Measurements from ENCODE around the gene GPR146.

Gene GPR146

DNA sequence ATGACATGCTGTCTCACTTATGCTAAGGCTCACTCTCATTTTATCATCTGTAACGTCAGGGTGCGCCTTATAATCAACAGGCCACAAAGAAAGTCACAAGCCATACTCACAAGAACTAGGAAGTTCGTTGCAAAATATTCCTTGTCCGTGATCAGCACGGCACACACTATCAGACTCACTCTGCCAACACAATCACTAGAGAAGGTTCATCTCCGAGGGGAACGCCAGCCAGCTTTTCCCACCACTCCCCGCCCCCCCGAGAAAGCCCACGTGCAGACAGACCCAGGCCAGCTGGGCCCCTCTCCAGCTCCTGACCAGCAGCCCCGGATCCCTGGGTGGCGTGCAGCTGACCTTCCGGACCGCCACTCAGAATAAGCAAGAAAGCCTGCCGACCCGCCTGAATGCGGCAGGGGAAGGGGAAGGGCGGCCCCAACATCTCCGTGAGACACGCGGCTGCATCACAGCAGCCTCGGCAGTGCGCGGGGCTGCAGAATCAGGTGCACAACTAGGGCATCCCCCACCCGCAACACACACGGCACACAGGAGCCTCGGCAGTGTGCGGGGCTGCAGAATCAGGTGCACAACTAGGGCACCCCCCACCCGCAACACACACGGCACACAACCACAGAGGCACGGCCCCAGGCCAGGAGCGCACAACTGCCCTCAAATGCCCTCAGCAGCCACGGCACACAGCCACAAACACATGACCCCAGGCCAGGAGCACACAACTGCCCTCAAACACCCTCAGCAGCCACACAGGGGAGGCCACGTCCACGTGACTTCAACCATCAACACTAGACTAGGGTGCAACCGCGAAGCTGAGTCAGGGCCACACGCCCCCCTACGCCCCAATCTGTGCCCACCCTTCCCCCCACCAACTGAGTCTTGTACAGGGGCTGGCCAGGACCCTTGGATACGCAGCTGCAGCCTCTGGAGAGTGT lies 2.5 kb upstream of the GPR146 start:
- no peak for TF ChIP-seq EZH2phosphoT487 (conservative IDR thresholded peaks at IDR 0.05; ENCODE audit: low read length)
- TF ChIP-seq, protein P1, sequence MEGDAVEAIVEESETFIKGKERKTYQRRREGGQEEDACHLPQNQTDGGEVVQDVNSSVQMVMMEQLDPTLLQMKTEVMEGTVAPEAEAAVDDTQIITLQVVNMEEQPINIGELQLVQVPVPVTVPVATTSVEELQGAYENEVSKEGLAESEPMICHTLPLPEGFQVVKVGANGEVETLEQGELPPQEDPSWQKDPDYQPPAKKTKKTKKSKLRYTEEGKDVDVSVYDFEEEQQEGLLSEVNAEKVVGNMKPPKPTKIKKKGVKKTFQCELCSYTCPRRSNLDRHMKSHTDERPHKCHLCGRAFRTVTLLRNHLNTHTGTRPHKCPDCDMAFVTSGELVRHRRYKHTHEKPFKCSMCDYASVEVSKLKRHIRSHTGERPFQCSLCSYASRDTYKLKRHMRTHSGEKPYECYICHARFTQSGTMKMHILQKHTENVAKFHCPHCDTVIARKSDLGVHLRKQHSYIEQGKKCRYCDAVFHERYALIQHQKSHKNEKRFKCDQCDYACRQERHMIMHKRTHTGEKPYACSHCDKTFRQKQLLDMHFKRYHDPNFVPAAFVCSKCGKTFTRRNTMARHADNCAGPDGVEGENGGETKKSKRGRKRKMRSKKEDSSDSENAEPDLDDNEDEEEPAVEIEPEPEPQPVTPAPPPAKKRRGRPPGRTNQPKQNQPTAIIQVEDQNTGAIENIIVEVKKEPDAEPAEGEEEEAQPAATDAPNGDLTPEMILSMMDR (IDR thresholded peaks at IDR 0.05; ENCODE audit: insufficient read depth, low read length, poor library complexity, severe bottlenecking): no peak
- no peak overlapping the region for H3K9ac ChIP-seq (ENCODE audit: low read length)
- no peak overlapping the region for H3K27ac ChIP-seq (ENCODE audit: low read depth, low read length)
- no peaks in the 10 kb centered on the region for H4K20me1 ChIP-seq (ENCODE audit: low read depth, low read length)
- H3K36me3 ChIP-seq (ENCODE audit: low read length): no peaks in the 10 kb centered on the region
- no peaks in the 10 kb centered on the region for H3K79me2 ChIP-seq (ENCODE audit: insufficient read depth, low read length)
- H3F3A ChIP-seq (ENCODE audit: insufficient read depth): no peaks in the 10 kb centered on the region
- no peaks in the 10 kb centered on the region for H3K9me2 ChIP-seq (replicated peaks; ENCODE audit: insufficient read depth, low read length)
- no peak overlapping the region for H3K4me3 ChIP-seq (ENCODE audit: insufficient read depth, low read length, poor library complexity, severe bottlenecking)
- H3K27me3 ChIP-seq (ENCODE audit: low read length): no peaks in the 10 kb centered on the region
- no peak overlapping the region for H3K4me2 ChIP-seq (ENCODE audit: low read depth, low read length, poor library complexity, severe bottlenecking)
- no peak overlapping the region for H2AFZ ChIP-seq (ENCODE audit: low read depth, low read length, severe bottlenecking)
- H3K9me3 ChIP-seq (ENCODE audit: insufficient read depth, low read length): no peaks in the 10 kb centered on the region

DNA sequence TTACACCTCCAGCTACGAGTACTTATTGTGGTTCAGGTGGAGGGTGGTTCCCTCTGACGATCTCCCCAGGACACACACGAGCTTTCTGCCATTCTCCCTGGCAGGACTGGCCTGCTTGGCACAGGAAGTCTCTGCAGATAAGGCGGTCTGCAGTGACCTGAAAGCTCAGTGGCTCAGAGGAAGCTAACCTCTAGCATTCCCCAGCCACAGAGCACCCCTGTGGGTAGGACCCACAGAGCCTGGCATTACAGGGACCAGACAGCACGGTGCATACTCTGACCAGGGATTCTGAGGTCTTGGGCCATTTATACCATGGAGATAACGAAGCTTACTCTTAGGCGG lies 1.9 kb upstream of the GPR146 start:
- H3K79me2 ChIP-seq (ENCODE audit: insufficient read depth, low read length): no peaks in the 10 kb centered on the region
- no peak for TF ChIP-seq EZH2phosphoT487 (conservative IDR thresholded peaks at IDR 0.05; ENCODE audit: low read length)
- TF ChIP-seq, protein P1 (IDR thresholded peaks at IDR 0.05; ENCODE audit: insufficient read depth, low read length, poor library complexity, severe bottlenecking): no peak
- no peak overlapping the region for H3K9ac ChIP-seq (ENCODE audit: low read length)
- no peaks in the 10 kb centered on the region for H3F3A ChIP-seq (ENCODE audit: insufficient read depth)
- H4K20me1 ChIP-seq (ENCODE audit: low read depth, low read length): no peaks in the 10 kb centered on the region
- no peaks in the 10 kb centered on the region for H3K9me3 ChIP-seq (ENCODE audit: insufficient read depth, low read length)
- H3K4me3 ChIP-seq (ENCODE audit: insufficient read depth, low read length, poor library complexity, severe bottlenecking): no peak overlapping the region
- no peak overlapping the region for H2AFZ ChIP-seq (ENCODE audit: low read depth, low read length, severe bottlenecking)
- H3K27me3 ChIP-seq (ENCODE audit: low read length): no peaks in the 10 kb centered on the region
- no peaks in the 10 kb centered on the region for H3K9me2 ChIP-seq (replicated peaks; ENCODE audit: insufficient read depth, low read length)
- no peaks in the 10 kb centered on the region for H3K36me3 ChIP-seq (ENCODE audit: low read length)
- no peak overlapping the region for H3K27ac ChIP-seq (ENCODE audit: low read depth, low read length)
- H3K4me2 ChIP-seq (ENCODE audit: low read depth, low read length, poor library complexity, severe bottlenecking): no peak overlapping the region

DNA sequence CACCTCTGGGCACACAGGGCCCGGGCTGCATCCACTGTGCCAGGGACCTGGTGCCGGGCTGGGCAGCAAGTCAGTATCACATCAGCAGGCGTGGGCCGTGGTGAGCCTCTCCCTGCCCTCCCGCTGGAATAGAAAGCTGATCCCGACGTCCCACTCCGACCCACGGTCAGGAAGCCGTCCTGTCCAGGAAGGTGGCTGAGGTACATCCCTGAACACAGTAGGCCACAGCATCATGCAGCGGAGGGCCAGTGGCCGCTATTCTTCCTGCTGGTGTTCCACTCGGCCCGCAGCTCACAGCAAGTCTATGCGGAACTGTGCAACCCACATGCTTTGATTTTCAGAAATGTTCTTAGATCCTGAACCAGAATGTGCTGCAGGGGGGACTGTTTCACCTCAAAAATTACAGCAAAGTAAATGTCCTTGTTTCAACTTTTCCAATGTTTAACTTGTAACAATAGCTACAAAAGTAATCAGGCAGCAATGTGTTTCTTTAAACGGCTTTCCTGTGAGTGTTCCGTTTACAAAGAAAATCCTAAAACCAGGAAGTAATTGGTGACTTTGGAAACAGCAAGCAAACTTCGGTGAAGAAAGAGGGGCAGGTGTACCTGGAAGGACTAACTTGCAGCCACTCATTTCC lies 676 bp upstream of the GPR146 start:
- H3K9me2 ChIP-seq (replicated peaks; ENCODE audit: insufficient read depth, low read length): no peaks in the 10 kb centered on the region
- no peaks in the 10 kb centered on the region for H3K79me2 ChIP-seq (ENCODE audit: insufficient read depth, low read length)
- no peak overlapping the region for H2AFZ ChIP-seq (ENCODE audit: low read depth, low read length, severe bottlenecking)
- peak overlapping the region; percentile 12; the same call in 1 of the 2 replicates for H3K9ac ChIP-seq (ENCODE audit: low read length)
- H3K27ac ChIP-seq (ENCODE audit: low read depth, low read length): no peak overlapping the region
- no peak overlapping the region for H3K4me3 ChIP-seq (ENCODE audit: insufficient read depth, low read length, poor library complexity, severe bottlenecking)
- H3K4me2 ChIP-seq (ENCODE audit: low read depth, low read length, poor library complexity, severe bottlenecking): peak overlapping the region; percentile 58
- H3K27me3 ChIP-seq (ENCODE audit: low read length): no peaks in the 10 kb centered on the region
- TF ChIP-seq, protein P1 (IDR thresholded peaks at IDR 0.05; ENCODE audit: insufficient read depth, low read length, poor library complexity, severe bottlenecking): no peak
- TF ChIP-seq EZH2phosphoT487 (conservative IDR thresholded peaks at IDR 0.05; ENCODE audit: low read length): no peak
- no peaks in the 10 kb centered on the region for H3K9me3 ChIP-seq (ENCODE audit: insufficient read depth, low read length)
- H4K20me1 ChIP-seq (ENCODE audit: low read depth, low read length): no peaks in the 10 kb centered on the region
- no peaks in the 10 kb centered on the region for H3K36me3 ChIP-seq (ENCODE audit: low read length)
- H3F3A ChIP-seq (ENCODE audit: insufficient read depth): no peaks in the 10 kb centered on the region
